GM18858 (cell line): Measurements from ENCODE around the gene APC2.

Experiments used
- ATAC-seq: cut with Tn5 transposase; IDR thresholded peaks from one replicate; pipeline ENCODE4 v1.9.1; 2021; ENCODE audit not compliant: unreplicated experiment

The APC2 gene

GRCh38 chr19:1449467-1450442, at the start of gene APC2:
APC2 (plus strand) TSS chr19:1450121; CDS start chr19:1453002, 2,881 bp downstream.
- no peak for ATAC-seq

DNA sequence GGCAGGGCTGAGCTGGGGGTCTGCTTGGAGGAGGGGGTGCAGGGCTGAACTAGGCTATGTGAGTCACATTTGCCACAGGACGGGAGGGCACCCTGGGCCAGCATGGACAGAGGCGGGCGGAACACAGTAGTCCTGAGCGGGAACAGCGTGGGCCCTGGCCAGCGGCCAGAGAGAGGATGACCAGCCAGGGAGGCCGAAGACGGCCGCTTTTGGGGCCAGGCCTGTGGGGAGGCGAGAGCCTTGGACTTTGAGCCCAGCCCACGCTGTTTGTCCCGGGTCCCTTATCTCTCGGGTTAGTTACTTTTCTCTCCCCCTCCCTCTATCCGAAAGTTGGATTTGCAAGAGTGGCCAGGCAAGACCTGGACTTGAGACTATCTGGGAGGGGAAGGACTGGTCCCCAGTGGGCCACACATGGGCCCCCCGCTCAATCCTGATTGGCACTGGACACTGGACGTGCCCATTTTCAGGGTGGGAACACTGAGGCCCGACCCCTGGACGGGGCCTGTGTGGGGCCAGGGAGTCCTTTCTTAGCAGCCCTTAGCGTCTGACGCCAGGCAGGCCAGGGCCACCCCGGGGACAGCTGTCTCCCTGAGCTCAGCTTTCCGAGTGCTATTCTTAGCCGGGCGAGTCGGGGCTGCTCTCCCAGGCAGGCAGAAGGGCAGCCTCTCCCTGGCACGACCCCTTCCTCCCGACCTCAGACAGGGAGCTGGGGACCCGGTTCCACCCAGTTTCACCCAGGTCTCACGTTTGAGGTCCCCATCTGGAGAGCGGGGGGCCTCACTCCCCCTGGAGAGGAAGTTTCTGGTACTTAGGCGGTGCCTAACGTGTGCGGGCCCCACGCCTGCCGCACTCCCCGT, 49.4 kb upstream of the APC2 start:
- ATAC-seq: no peak

- ATAC-seq: no peak
Measured at GRCh38 chr19:1401138-1401888, 48.6 kb upstream of the APC2 start, which contains the start of gene GAMT. GAMT (minus strand) TSS chr19:1401542; CDS start chr19:1401476, 66 bp downstream.

GRCh38 chr19:1401889-1402217, 48.1 kb upstream of the APC2 start:
- no peak for ATAC-seq

DNA sequence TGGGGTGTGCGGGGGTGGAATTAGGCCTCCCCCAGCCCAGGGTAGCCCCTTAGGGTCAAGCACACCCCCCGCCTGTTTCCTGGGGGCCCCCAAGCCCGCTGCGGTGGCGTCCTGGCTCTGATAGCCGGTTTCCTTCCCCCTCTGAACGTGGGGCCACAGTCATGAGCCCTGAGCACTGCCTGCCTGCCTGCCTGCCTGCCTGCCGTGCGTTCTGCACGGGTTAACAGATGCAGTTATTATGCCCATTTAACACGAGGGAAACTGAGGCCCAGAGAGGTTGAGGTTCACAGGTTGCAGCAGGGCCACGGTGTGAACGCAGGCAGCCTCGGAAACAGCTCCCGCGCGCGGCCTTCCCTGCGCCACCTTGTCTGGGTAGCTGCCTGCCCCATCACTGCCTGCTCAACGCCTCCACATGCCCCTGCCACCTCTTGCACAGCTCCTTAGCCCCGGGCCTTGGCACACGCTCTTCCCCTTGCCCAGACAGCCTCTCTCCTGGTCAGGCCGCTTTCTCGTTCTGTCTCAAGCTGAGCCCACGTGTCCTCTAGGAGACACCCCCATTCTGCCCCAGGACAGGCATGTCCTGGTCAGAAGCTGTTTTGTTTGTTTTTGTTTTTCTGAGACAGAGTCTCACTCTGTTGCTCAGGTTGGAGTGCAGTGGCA, 47.4 kb upstream of the APC2 start:
- no peak for ATAC-seq

DNA sequence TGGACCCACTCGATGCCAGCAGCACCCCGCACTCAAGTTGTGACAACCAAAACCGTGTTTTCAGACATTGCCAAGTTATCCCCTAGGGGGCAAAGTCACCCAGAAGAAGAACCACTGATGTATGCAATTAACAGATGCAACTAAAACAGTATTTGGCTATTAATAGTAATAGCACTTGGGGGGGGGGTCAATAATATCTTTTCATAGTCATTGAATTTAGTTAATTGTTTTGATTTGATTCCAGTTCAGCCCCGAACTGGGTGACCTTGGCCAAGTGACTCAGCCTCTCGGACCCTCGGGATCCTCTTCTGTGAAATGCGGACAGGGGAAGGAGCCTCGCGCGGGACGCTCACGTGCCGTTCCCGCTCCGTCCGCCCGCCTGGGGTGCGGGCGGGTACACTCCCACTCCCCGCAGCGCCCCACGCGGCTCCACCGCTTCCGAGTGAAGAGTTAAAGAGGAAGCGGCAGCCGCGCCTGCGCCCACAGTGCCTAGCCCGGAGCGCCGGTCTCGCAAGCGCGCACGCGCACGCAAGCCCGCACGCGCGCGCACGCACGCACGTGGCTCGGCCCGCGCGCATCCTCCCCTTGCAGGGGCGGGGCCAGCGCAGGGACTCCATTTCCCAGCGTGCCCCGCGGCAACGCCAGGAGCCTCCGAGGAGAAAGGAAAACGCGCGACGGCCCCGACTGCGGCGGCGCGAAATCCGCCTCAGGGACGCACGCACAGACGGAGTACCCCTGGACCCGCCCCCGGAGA, 43.0 kb upstream of the APC2 start:
- peak; percentile 68 for ATAC-seq

DNA sequence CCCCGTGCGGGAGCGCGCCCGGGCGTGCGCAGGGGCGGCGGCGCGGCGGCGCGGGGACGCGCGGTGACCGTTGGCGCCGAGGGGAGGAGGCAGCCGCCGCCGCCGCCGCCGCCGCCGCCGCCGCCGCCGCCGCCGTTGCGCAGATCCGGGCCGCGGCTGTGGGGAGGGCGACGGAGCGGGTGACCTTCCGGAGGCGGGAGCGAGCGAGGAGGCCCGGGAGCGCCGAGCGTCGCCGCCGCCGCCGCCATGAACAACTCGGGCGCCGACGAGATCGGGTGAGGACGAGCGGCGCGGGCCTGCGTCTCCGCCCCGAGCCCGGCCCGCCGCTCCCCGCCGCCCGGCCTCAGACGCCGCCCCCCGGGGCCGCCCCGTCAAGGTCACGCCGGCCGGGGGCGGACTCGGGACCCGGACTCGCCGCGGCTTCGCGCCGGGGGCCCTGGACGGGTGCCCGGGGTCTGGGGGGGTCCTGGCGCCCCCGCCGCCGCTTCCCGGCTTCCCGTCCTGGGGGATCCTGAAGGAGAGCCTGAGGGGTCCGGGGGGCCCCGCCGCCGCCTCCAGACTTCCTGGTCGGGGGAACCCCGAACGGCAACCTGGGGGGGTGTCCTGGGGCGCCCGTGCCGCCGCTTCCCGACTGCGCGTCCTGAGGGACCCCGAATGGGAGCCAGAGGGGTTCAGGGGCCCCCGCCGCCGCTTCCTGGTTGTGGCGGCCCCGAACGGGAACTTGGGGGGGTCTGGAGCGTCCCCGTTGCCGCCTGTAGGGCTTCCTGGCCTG, 42.2 kb upstream of the APC2 start, which contains the start of gene DAZAP1:
DAZAP1 (plus strand) TSS at position 59 of the 772 bp plus-strand sequence; CDS start at position 247, 188 bp downstream.
- no peak for ATAC-seq

DNA sequence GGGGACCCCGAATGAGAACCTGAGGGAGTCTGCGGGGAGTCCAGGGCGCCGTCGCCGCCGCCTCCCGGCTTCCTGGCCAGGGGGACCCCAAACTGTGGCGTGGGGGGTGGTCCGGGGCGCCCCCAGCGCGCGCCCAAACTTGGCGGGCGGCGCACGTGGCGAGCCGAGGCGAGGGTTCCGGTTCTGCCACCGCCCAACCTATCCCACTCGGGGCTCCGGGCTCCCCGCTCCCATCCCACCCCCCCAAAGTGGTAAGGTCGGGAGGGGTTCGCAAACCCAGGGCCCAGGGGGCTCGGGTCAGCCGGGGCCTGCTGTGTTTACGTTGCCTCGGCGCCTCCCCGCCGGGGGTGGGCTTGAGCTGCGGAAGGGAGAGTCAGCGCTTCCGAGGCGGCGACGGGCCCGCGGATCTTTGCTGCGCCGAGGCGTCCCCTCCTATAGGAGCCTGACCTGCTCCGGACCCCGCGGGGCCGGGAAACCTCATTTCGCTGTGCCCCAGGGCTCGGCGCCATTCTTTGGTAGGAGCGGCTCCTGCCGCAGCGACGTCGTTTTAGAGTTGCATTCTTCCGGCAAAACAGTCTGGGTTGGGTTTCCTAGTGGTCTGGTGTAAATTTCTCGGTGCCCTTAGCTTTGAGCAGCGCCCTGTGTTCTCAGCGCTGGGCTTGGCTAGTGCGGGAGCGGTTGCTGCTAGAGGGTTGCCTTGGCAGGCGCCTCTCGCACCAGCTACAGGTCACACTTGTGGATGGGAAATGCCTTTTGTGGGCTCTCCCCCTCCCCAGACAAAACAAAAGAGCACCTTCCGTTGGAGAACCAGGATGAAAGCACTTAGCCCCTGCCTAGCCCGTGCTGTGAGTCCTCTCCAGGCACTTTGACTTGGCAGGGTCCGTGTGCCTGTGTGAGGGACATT, 41.4 kb upstream of the APC2 start:
- no peak for ATAC-seq

DNA sequence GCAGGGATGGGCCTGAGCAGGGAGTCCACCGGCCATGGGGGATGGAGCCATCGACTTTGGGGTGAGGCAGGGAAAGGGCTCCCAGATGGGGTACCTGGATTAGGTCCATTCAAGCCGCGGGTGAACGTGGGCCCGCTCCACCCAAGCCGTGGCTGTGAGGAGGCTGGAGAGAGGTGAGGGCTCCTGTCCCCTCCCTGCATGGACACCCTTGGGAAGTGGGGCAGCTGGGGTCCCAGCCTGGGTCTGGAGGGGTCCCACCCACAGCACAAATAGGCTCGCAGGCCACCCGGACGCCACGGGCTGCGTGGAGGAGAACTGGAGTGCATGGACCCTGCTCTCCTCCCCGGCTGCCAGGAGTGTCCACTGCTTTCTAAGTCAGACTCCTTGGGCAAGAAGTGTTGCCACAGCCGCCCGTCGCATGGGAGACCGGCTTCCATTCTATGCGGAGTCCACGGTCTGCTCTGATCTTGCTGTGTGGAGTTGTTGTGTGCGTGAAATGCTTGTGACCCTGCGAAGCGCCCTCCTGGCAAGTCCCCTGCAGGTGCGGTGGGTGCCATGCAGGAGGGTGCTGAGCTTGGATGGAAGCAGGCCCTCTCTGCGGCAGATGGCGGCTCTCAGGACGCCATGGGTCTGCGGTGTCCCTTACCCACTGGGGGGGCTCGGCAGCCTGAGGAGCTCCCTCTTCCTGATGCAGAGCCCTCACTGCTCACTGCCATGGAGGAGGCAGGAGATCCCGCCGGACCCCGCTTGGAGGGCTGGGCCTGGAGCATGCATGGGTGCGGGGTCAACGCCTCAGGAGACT, 40.5 kb upstream of the APC2 start:
- no peak for ATAC-seq

- ATAC-seq: no peak
Measured at GRCh38 chr19:1410136-1410786, 39.7 kb upstream of the APC2 start.

GRCh38 chr19:1410789-1411188, 39.1 kb upstream of the APC2 start:
- ATAC-seq: no peak

- no peak for ATAC-seq
Measured at GRCh38 chr19:1411255-1412191, 38.4 kb upstream of the APC2 start.

GRCh38 chr19:1412323-1412923, 37.5 kb upstream of the APC2 start:
- ATAC-seq: no peak

GRCh38 chr19:1412995-1413800, 36.7 kb upstream of the APC2 start:
- no peak for ATAC-seq
